ENCODE measurements around the gene PRODH2. TPM values are rescaled to one million over a fixed set of nuclear protein-coding genes. Genes with fewer than 3 reads are reported as not detected.

Gene PRODH2
- polyA plus RNA-seq, 1 experiment: not detected

DNA sequence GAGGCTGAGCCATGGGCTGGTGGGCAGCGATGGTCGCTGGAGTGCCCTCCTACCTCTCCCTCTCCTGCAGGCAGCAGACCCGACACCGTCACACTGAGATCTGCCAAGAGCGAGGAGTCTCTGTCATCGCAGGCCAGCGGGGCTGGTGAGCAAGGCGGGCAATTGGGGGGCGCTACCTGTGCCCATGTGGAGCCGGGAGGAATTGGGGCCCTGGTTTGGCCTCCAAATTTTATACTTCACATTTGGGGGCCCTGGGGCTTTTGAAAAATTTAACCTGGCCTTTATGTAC lies 27.4 kb downstream of the PRODH2 start:
- TF ChIP-seq, protein P1, sequence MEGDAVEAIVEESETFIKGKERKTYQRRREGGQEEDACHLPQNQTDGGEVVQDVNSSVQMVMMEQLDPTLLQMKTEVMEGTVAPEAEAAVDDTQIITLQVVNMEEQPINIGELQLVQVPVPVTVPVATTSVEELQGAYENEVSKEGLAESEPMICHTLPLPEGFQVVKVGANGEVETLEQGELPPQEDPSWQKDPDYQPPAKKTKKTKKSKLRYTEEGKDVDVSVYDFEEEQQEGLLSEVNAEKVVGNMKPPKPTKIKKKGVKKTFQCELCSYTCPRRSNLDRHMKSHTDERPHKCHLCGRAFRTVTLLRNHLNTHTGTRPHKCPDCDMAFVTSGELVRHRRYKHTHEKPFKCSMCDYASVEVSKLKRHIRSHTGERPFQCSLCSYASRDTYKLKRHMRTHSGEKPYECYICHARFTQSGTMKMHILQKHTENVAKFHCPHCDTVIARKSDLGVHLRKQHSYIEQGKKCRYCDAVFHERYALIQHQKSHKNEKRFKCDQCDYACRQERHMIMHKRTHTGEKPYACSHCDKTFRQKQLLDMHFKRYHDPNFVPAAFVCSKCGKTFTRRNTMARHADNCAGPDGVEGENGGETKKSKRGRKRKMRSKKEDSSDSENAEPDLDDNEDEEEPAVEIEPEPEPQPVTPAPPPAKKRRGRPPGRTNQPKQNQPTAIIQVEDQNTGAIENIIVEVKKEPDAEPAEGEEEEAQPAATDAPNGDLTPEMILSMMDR (IDR thresholded peaks at IDR 0.05; ENCODE audit: low read depth, low read length): no peak
- H3K9me3 ChIP-seq (ENCODE audit: control insufficient read depth, insufficient read depth, low read length): no peaks in the 10 kb centered on the region
- ChIA-PET CTCF (no interaction called here), POLR2A (no interaction called here)
- no peak overlapping the region for H3K4me3 ChIP-seq (ENCODE audit: low read depth, low read length)
- H3K27ac ChIP-seq (ENCODE audit: low read depth, low read length): no peak overlapping the region
- no peaks in the 10 kb centered on the region for H3K27me3 ChIP-seq (ENCODE audit: control insufficient read depth, insufficient read depth, low read length)
- no peak for DNase-seq (ENCODE audit: low read depth, low spot score)

GRCh38 chr19:35784503-35785338 lies 27.9 kb downstream of the PRODH2 start:
- DNase-seq (ENCODE audit: low read depth, low spot score): no peak
- POLR2A ChIA-PET: no interaction called here
- H3K27me3 ChIP-seq (ENCODE audit: control insufficient read depth, insufficient read depth, low read length): no peaks in the 10 kb centered on the region
- no peak overlapping the region for H3K27ac ChIP-seq (ENCODE audit: low read depth, low read length)
- TF ChIP-seq, protein P1 (IDR thresholded peaks at IDR 0.05; ENCODE audit: low read depth, low read length): no peak
- H3K4me3 ChIP-seq (ENCODE audit: low read depth, low read length): no peak overlapping the region
- H3K9me3 ChIP-seq (ENCODE audit: control insufficient read depth, insufficient read depth, low read length): no peaks in the 10 kb centered on the region
- CTCF ChIA-PET: no interaction called here

GRCh38 chr19:35783469-35784434 lies 28.9 kb downstream of the PRODH2 start:
- Histone ChIP-seq H3K27me3 (ENCODE audit: control insufficient read depth, insufficient read depth, low read length) (no peaks in the 10 kb centered on the region), H3K27ac (ENCODE audit: low read depth, low read length) (no peak overlapping the region), H3K9me3 (ENCODE audit: control insufficient read depth, insufficient read depth, low read length) (no peaks in the 10 kb centered on the region), H3K4me3 (ENCODE audit: low read depth, low read length) (no peak overlapping the region)
- no peak for DNase-seq (ENCODE audit: low read depth, low spot score)
- ChIA-PET CTCF (no interaction called here), POLR2A (no interaction called here)
- TF ChIP-seq, protein P1 (IDR thresholded peaks at IDR 0.05; ENCODE audit: low read depth, low read length): no peak

DNA sequence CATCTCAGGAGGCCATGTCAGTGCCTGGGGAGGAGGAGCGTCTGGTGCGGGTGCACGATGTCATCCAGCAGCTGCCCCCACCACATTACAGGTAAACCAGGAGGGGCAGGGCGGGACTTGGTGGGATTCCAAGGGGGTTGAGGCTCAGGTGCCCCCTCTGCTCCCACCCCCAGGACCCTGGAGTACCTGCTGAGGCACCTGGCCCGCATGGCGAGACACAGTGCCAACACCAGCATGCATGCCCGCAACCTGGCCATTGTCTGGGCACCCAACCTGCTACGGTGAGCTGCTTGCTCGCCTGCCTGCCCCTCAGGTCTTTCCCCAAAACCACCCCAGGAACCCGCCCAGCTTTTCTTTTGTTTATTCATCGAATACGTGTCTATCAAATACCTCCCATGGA lies 30.1 kb downstream of the PRODH2 start:
- no peak overlapping the region for H3K27ac ChIP-seq (ENCODE audit: low read depth, low read length)
- TF ChIP-seq, protein P1 (IDR thresholded peaks at IDR 0.05; ENCODE audit: low read depth, low read length): no peak
- no peak for DNase-seq (ENCODE audit: low read depth, low spot score)
- ChIA-PET CTCF (no interaction called here), POLR2A (interaction anchor here (0.6 kb wide), 1 partner anchor 883 kb away, joined by 3 read pairs; no protein-coding TSS in a partner anchor)
- H3K9me3 ChIP-seq (ENCODE audit: control insufficient read depth, insufficient read depth, low read length): no peaks in the 10 kb centered on the region
- H3K4me3 ChIP-seq (ENCODE audit: low read depth, low read length): no peak overlapping the region
- no peaks in the 10 kb centered on the region for H3K27me3 ChIP-seq (ENCODE audit: control insufficient read depth, insufficient read depth, low read length)

DNA sequence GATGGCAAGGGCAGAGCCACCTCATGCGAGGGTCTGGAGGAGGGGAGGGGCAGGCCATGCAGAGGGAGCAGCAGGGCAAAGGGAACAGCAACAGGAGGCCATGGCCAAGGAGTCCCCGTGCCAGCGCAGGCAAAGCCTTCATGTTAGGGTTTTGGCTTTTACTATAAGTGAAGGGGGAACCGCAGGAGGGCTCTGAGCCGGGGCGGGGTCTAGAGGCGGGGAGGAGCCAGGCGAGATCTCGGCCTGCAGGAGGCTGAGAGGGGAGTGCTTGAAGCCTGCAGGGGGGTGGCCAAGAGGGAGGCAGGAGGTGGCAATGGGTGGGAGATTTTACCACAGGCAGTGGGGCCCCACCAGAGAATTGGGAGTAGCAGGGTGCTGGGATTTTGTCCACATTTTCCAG lies 31.0 kb downstream of the PRODH2 start:
- TF ChIP-seq, protein P1 (IDR thresholded peaks at IDR 0.05; ENCODE audit: low read depth, low read length): no peak
- no peak for DNase-seq (ENCODE audit: low read depth, low spot score)
- Histone ChIP-seq H3K27me3 (ENCODE audit: control insufficient read depth, insufficient read depth, low read length) (no peaks in the 10 kb centered on the region), H3K4me3 (ENCODE audit: low read depth, low read length) (no peak overlapping the region), H3K9me3 (ENCODE audit: control insufficient read depth, insufficient read depth, low read length) (no peaks in the 10 kb centered on the region), H3K27ac (ENCODE audit: low read depth, low read length) (no peak overlapping the region)
- CTCF ChIA-PET: no interaction called here
- POLR2A ChIA-PET: no interaction called here

All from AG04450 (cell line).